GM20000 (cell line): ENCODE results near the gene BOLL.

Experiments
- DNase-seq: peaks from one replicate; pipeline ENCODE4 v3.0.0; 2012; ENCODE audit warnings: low spot score
- TF ChIP-seq, protein P1 (sequence below): IDR thresholded peaks from 2 replicates; pipeline ENCODE4 v1.5.1; 2012; ENCODE audit warnings: mild to moderate bottlenecking, control low read depth; ENCODE audit errors: extremely low read depth, missing control alignments

Gene BOLL

DNA sequence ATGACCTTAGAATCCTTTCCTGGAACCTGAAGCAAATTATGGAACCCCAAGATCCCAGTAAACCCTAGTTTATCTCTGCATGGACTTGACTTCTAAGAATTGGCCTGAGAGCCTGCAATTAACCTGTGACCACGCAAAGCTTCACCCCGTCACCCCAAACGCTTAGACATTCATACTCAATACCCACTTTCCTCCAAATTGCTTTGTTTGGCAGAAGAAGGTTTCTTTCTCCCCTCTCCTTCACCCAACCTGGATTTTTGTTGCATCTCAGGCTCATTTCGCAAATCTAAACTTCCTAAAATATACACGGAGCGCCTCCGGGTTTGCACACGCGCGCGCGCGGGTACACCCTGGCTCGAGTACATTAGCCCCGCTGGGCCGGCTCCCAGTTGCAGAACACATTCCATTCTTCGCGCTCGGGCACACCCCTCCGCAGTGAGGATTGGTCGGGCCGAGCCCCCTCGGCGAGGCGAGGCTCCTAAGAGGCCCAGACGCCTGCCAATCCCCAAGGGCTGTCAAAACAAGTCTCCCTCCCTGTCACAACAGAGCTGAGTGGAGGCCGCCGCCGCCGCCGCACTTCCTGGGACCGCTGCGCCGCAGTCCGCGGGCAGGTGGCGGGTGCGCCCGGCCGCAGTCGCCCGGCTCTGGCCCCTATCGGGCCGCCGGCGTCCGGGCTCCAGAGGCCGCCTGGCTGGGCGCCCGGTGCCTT, 19.1 kb upstream of the BOLL start, which contains the start of gene PLCL1:
Gene PLCL1, plus strand, starts transcription at position 545 of the 709 bp plus-strand sequence.
- TF ChIP-seq, protein P1, sequence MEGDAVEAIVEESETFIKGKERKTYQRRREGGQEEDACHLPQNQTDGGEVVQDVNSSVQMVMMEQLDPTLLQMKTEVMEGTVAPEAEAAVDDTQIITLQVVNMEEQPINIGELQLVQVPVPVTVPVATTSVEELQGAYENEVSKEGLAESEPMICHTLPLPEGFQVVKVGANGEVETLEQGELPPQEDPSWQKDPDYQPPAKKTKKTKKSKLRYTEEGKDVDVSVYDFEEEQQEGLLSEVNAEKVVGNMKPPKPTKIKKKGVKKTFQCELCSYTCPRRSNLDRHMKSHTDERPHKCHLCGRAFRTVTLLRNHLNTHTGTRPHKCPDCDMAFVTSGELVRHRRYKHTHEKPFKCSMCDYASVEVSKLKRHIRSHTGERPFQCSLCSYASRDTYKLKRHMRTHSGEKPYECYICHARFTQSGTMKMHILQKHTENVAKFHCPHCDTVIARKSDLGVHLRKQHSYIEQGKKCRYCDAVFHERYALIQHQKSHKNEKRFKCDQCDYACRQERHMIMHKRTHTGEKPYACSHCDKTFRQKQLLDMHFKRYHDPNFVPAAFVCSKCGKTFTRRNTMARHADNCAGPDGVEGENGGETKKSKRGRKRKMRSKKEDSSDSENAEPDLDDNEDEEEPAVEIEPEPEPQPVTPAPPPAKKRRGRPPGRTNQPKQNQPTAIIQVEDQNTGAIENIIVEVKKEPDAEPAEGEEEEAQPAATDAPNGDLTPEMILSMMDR: no peak
- peak; percentile 92 for DNase-seq

DNA sequence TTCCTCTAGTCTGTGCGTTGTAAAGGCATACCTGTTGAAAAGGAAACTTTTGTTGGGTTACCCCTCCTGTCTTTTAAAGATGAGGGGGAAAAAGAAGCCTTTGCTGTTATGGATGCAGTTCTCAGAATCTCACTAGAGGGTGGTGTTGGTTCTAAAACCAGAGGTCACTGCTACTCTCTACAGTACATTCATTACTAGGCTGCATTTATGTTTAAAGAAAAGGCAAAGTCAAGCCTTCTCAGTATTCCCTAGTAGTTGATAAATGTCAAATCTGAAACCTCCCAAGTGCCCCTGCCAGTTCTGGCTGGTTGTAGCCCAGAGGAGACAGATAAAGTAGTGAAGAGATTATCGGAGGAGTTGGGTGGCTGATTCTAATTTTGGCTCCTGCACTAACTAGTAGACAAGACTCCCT, 17.9 kb upstream of the BOLL start:
- DNase-seq: peak; percentile 67

DNA sequence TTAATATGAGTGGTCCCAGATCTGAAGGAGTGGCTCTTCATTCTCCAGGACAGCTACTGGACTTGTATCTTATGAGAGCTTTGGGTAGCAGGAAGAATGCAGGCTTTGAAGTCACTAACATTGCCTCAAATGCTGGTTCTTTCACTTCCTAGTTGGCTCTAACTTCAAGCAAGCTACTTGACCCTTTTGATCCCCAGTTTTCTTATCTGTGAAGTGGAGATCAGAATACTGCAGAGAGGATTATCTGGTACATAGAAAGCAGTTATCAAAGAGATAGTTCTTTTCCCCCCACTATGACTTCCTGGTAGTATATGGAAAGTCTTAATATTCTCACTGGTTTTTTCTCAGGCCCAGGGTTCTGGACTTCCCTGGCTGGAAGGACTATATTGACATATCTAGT, 15.9 kb upstream of the BOLL start:
- TF ChIP-seq, protein P1: no peak

More for the DNA sequence above, 17.9 kb upstream of the BOLL start:
- TF ChIP-seq, protein P1: peak; percentile 57

DNA sequence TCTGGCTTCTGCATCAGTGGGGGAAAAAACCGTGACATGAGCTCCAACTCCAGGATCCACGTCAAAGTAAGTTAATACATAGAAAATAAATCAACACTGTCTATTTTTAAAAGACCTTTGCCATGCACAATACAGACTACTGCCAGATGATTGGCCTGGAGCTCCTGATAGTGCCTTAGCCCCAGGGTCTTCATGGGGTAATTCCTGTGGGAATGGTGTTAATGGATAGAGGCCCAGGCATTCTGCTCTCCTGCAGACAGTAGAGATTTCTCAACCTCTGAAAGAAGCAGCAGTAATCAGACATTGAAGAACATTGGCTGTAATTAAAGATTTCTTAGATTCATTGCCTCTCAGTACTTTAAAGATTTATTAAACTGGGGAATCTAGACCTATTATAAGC, 15.0 kb upstream of the BOLL start:
- TF ChIP-seq, protein P1: no peak
- DNase-seq: no peak

More for the DNA sequence above, 15.9 kb upstream of the BOLL start:
- no peak for DNase-seq

DNA sequence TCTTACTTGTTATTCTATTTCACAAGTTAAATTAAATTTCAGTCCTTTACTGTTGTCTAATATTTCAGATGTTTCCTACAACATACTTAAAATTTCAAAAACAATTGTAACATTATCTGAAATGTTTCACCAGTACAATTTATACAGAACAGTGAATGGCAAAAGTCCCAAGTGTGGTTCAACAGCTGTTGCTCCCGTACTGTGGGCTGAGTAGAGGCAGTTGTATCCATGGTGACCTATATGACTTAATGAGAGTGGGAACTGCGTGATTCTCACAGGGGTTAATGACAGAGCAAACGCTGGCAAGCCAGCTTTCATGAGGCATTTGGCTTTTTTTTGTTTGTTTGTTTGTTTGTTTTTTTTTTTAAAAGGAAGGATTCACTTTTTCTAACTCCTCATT, 13.9 kb upstream of the BOLL start:
- TF ChIP-seq, protein P1: no peak
- no peak for DNase-seq

DNA sequence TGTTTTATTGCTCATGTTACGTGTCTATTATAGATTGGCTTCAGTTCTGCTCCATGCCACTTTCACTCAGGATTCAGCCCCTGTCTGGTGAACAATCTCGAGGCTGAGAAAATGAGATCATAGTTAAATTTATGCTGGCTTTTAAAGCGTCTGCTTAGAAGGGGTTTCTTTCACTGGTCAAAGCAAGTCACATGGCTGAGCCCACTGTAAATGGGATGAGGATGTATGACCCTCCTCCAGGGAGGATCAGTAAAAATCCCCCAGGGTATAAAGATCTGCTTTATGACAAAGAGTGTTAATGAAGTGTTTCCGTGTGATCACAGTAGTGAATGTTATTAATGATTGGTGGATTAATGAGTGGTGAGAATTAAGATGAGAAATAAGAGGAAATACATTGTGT, 13.1 kb upstream of the BOLL start:
- no peak for DNase-seq
- TF ChIP-seq, protein P1: no peak

DNA sequence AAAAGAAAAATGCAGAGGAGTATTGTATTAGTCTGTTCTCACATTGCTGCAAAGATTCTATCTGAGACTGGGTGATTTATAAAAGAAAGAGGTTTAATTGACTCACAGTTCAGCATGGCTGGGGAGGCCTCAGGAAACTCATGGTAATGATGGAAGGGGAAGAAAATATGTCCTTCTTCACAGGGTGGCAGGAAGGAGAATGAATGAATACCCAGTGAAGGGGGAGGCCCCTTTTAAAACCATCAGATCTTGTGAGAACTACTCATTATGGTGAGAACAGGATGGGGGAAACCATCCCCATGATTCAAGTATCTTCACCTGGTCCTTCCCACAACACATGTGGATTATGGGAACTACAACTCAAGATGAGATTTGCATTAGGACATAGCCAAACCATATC, 10.2 kb upstream of the BOLL start:
- TF ChIP-seq, protein P1: no peak
- no peak for DNase-seq
